B cell (primary cell): ENCODE measurements around the gene MOB3A. TPM values are rescaled to one million over a fixed set of nuclear protein-coding genes. Genes with fewer than 3 reads are reported as not detected.

Experiments
- ATAC-seq: fragments of 200-7000 bp; cut with Tn5 transposase; one replicate; pipeline ENCODE4 v1.10.0; 2021; ENCODE audit warnings: low read depth, mild to moderate bottlenecking, moderate number of reproducible peaks, moderate library complexity
- CTCF ChIA-PET: fragments of 350-600 bp; sonication (Branson Sonifier 250); formaldehyde crosslinking; loops from one replicate; lab custom pipeline; 2021; ENCODE audit warnings: antibody characterized with exemption, inconsistent platforms; lab: Charles Lee
- POLR2A ChIA-PET: fragments of 350-600 bp; sonication (Branson Sonifier 250); formaldehyde crosslinking; loops from one replicate; lab custom pipeline; 2021; ENCODE audit warnings: antibody characterized with exemption; lab: Charles Lee
- DNase-seq: peaks from one replicate; pipeline ENCODE4 v3.0.0; 2013
- H2AFZ ChIP-seq: 2 replicates; pipeline ENCODE4 v1.6.1; 2012; ENCODE audit warnings: mild to moderate bottlenecking, low read depth, low read length; ENCODE audit not compliant: insufficient read depth, poor library complexity, severe bottlenecking
- H3K27ac ChIP-seq, 2 donors: 1 replicate in 1 of 2; 2 replicates in 1 of 2; pipeline ENCODE4 v1.5.1; 2012 to 2013; ENCODE audit warnings: low read length in 2 of 2, mild to moderate bottlenecking in 2 of 2, moderate library complexity in 1 of 2
- H3K27me3 ChIP-seq, 4 experiments: fragments of 200-600 bp in 1 of 4; sonication (generic) in 1 of 4; replicated peaks in 1 of 4; 1 replicate in 2 of 4; 2 replicates in 2 of 4; pipeline versions ENCODE4 v1.6.1 to v1.7.0; 2013 to 2016; ENCODE audit warnings: low read length in 3 of 4, mild to moderate bottlenecking in 2 of 4, mixed read lengths in 1 of 4, moderate library complexity in 1 of 4; ENCODE audit not compliant: insufficient read depth in 4 of 4, control insufficient read depth in 3 of 4; ENCODE audit errors: control extremely low read depth in 1 of 4
- H3K36me3 ChIP-seq, 2 experiments: replicated peaks in 1 of 2; 1 replicate in 1 of 2; 2 replicates in 1 of 2; pipeline versions ENCODE4 v1.6.1 to v1.7.1; 2013; ENCODE audit warnings: low read length in 1 of 2; ENCODE audit not compliant: insufficient read depth in 2 of 2, control insufficient read depth in 1 of 2; ENCODE audit errors: control extremely low read depth in 1 of 2, extremely low read depth in 1 of 2
- H3K4me1 ChIP-seq, 2 donors: fragments of 200-600 bp in 1 of 2; sonication (generic) in 1 of 2; 1 replicate in 1 of 2; 2 replicates in 1 of 2; pipeline versions ENCODE4 v1.5.1 to v1.6.1; 2013 to 2017; ENCODE audit warnings: low read length in 2 of 2; ENCODE audit not compliant: control insufficient read depth in 2 of 2, insufficient read depth in 2 of 2
- H3K4me2 ChIP-seq: replicated peaks from 2 replicates; pipeline ENCODE3; 2012; ENCODE audit warnings: mild to moderate bottlenecking, low read depth, low read length; ENCODE audit not compliant: poor library complexity, severe bottlenecking
- H3K4me3 ChIP-seq, 5 experiments: fragments of 200-600 bp in 1 of 5; sonication (generic) in 1 of 5; 1 replicate in 3 of 5; 2 replicates in 2 of 5; pipeline versions ENCODE4 v1.5.1 to v1.7.0; 2011 to 2016; ENCODE audit warnings: low read length in 4 of 5, mild to moderate bottlenecking in 4 of 5, low read depth in 2 of 5, control low read depth in 1 of 5, moderate library complexity in 1 of 5; ENCODE audit not compliant: insufficient read depth in 1 of 5; ENCODE audit errors: control extremely low read depth in 1 of 5, extremely low read depth in 1 of 5
- H3K79me2 ChIP-seq: fragments of 200-600 bp; sonication (generic); one replicate; pipeline ENCODE4 v1.6.0; 2016; ENCODE audit warnings: low read length; ENCODE audit not compliant: control insufficient read depth, insufficient read depth
- H3K9ac ChIP-seq: fragments of 200-600 bp; sonication (generic); 2 replicates; pipeline ENCODE4 v1.6.1; 2017; ENCODE audit warnings: mild to moderate bottlenecking, low read length, moderate library complexity
- H3K9me3 ChIP-seq, 3 donors: one replicate each; pipeline versions ENCODE4 v1.6.1 to v1.7.1; 2013; ENCODE audit warnings: low read length in 2 of 3; ENCODE audit not compliant: control insufficient read depth in 2 of 3, insufficient read depth in 1 of 3; ENCODE audit errors: control extremely low read depth in 1 of 3
- H4K20me1 ChIP-seq: 2 replicates; pipeline ENCODE4 v1.6.0; 2012; ENCODE audit warnings: mild to moderate bottlenecking, low read length; ENCODE audit not compliant: insufficient read depth, control insufficient read depth, poor library complexity, severe bottlenecking
- H3K27ac Mint-ChIP-seq: one replicate; pipeline ENCODE4 v1.8.0; 2021; ENCODE audit warnings: mixed read lengths
- H3K27me3 Mint-ChIP-seq: one replicate; pipeline ENCODE4 v1.8.0; 2021; ENCODE audit warnings: mixed read lengths
- H3K4me1 Mint-ChIP-seq: one replicate; pipeline ENCODE4 v1.8.0; 2021; ENCODE audit warnings: mixed read lengths
- H3K4me3 Mint-ChIP-seq: one replicate; pipeline ENCODE4 v1.8.0; 2021; ENCODE audit warnings: mixed read lengths
- H3K9me3 Mint-ChIP-seq: one replicate; pipeline ENCODE4 v1.8.0; 2022; ENCODE audit warnings: mixed read lengths; ENCODE audit not compliant: insufficient read depth
- CTCF ChIP-seq: fragments of 200-600 bp; IDR thresholded peaks from one replicate; pipeline ENCODE4 v1.8.0; 2022; ENCODE audit warnings: antibody characterized with exemption, mild to moderate bottlenecking
- EZH2 ChIP-seq: IDR thresholded peaks from 2 replicates; pipeline ENCODE4 v1.6.1; 2012; ENCODE audit warnings: borderline replicate concordance, low read depth, mild to moderate bottlenecking, moderate library complexity, low read length; ENCODE audit not compliant: insufficient read depth, poor library complexity, severe bottlenecking
- WGBS: methylation state at CpG from one replicate; pipeline ENCODE4 v1.1.5; 2013; ENCODE audit warnings: missing lambda C conversion rate; ENCODE audit not compliant: insufficient coverage; 5-methylcytosine and 5-hydroxymethylcytosine counted together
- intact Hi-C: fragments of 100-400 bp; cut with micrococcal nuclease; formaldehyde crosslinking; loops from one replicate; pipeline ENCODE4 v1.10.0; 2022
- polyA plus RNA-seq: library from polyadenylated mRNA; depleted of rRNA; stranded (reverse); fragments of >200 nt; gene quantifications from 2 replicates; pipeline ENCODE4 v1.2.3, GENCODE V29; 2012
- total RNA-seq, 2 donors: library from RNA; stranded (reverse); fragments of 120-200 nt in 1 of 2; gene quantifications; 1 replicate in 1 of 2; 2 replicates in 1 of 2; pipeline versions ENCODE4 v1.2.3 to v1.2.4, GENCODE V29; 2013 to 2022

MOB3A gene
- total and polyA plus RNA-seq, 2 donors (not counting 1 experiment from before 2014, with no cell fraction given): 190 to 228 TPM

GRCh38 chr19:2039959-2040646, 56.0 kb downstream of the MOB3A start:
- DNase-seq (peak; percentile 41), ATAC-seq (no peak)
- H3K4me1 Mint-ChIP-seq: peaks cover 52% of the 10 kb centered on the region
- intact Hi-C loops: no loop called here
- H3K9ac ChIP-seq: no peak overlapping the region
- H3K27me3 Mint-ChIP-seq: no peaks in the 10 kb centered on the region
- 97% methylated on average over 16 of the region's 20 CpGs for whole genome bisulfite sequencing
- POLR2A ChIA-PET: interaction anchor here (0.6 to 7.4 kb wide), 9 partner anchors 8 to 110 kb away, joined by 3 to 69 read pairs (median 4); partner anchors contain the start of gene MKNK2
- H3K27ac Mint-ChIP-seq: peak overlapping the region; percentile 50
- H3K9me3 Mint-ChIP-seq: no peaks in the 10 kb centered on the region
- no peaks in the 10 kb centered on the region for H3K27me3 ChIP-seq
- peak overlapping the region; percentile 88 for H3K4me2 ChIP-seq
- H3K4me3 ChIP-seq: no peak overlapping the region
- peaks cover 0 to 19% (median 5%) of the 10 kb centered on the region in 3 donors for H3K9me3 ChIP-seq
- no peak overlapping the region for H2AFZ ChIP-seq
- CTCF ChIA-PET: interaction anchor here (0.7 to 3.2 kb wide), 6 partner anchors 12 to 145 kb away, joined by 3 to 10 read pairs (median 6); partner anchors contain the start of genes IZUMO4 and MKNK2
- H3K4me1 ChIP-seq: peaks cover 38 to 54% of the 10 kb centered on the region in 2 donors
- H3K27ac ChIP-seq: peak overlapping the region; percentile 98
- H3K79me2 ChIP-seq: peaks cover 46% of the 10 kb centered on the region
- H4K20me1 ChIP-seq: peaks cover 82% of the 10 kb centered on the region
- no peak overlapping the region for H3K4me3 Mint-ChIP-seq
- no peak for TF ChIP-seq EZH2
- TF ChIP-seq CTCF: no peak
- H3K36me3 ChIP-seq: peaks cover 0 to 67% of the 10 kb centered on the region in 2 experiments
